ENCODE results near the gene LGALS7.

The LGALS7 gene

DNA sequence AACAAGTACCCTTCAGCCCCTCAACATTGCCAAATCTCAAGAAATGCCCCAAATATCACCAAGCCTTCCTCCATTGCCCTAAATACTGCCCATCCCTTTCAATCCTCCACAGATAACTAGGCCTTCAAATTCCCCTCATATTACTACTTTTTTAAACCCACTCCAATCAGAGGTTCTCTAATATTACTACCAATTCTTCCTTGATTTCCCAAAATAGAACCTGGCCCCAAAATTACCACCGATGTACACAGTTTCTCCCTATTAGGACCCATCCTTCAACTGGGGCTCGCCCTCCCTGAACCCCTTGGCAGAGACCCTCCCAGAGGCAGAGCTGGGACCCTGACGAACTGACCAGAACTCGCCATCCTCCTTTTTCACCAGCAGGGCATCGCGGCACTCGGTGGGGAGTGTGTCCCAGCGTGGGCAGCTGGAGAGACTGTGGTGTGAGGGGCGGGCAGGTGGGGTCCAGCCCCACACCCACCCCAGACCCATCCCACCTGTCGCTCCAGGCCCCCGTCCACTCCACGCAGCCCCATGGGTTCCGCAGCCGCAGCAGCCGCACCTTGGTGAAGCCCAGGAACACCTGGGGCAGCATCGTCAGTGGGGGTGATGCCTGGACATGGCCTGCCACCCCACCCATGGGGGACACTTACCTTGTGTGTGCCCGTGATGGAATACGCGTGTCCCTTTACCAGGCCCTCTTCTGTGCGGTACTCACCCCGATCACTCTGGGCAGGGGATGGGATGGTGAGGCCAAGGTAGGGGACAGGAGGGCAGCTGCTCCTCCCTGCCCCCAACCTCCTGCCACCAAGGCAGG lies 35.2 kb downstream of the LGALS7 start:
- DNase-seq = no peak

DNA sequence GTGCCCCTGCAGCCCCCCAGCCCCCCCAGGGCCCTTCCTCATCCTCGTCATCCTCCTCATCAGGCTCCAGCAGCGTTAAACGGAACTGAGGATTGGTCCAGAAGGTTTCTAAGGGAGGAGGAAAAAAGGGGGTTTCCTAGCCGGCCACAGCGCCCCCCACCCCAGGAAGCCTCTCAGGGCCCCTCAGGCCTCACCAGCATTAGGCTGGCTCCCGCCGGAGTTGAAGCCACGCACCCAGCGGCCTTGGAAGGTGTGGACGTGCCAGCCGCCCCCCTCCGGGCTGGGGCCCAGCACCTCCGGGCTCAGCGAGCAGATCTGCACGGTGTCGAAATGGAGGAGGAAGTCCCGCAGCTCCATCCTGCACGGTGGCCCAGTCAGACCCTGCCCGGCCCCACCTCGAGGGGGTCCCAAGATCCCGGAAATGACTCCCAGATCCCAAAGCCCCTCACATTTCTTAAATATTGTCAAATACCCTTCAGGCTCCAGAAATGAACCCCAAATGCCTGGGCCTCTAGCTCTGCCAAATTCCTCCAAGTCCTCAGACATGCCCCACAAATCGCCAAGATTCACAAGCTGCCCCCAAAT lies 35.9 kb downstream of the LGALS7 start:
- no peak for DNase-seq

DNA sequence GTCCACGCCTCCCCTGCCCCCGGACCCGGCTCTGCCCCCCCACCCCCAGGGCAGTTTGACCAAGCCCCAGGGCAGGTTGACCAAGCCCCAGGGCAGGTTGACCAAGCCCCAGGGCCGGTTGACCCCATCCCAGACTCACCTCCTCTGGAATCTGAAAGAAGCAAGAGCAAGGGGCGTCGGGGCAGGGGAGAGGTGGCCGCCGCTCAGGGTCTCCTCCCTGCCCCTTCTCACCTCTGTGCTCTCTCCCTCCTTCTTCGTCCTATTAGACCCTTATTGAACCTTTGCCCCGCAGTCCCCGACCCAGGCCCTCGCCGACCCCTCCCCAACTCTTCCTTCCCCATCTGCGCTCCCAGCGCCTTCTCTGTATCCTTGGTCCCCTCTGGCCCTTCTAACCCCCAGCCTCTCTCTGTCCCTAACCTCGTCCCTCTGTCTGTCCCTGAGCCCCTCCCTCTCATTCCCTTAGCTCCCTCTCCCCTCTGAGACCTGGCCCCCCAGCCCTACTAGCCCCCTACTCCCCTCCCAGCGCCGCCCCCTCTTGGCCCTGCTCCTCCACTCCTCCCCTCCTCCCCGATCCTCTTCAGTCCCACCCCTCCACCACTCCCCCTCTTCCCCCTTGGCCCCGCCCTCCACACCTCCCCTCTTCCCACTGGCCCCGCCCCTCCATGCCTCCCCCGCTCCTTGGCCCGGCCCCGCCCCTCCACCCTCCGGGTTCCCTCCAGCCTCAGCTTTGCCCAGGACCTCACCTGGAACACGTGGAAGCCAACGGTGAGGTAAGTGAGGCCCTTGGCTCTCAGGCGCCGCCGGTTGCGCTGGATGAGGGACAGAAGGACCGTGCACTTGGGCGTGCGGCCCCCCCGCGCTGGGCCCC lies 36.7 kb downstream of the LGALS7 start:
- DNase-seq = peak; percentile 66

DNA sequence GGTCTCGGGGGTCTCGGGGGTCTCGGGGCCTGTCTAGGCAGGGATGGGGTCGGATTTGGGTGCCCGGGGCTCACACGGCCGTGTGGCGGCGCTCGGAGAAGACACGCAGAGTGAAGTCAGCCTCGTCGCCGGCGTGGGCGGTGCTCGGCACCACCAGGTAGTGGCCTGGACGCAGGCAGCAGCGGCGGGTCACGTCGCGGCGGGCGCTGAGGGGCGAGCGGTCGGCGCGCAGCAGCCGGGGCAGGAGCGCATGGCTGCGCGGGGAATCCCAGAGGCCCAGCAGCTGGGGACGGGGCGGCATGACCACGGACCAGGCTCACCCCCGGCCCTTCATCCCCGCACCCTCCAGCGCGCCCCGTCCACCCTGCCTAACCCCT lies 37.3 kb downstream of the LGALS7 start:
- peak; percentile 69 for DNase-seq

DNA sequence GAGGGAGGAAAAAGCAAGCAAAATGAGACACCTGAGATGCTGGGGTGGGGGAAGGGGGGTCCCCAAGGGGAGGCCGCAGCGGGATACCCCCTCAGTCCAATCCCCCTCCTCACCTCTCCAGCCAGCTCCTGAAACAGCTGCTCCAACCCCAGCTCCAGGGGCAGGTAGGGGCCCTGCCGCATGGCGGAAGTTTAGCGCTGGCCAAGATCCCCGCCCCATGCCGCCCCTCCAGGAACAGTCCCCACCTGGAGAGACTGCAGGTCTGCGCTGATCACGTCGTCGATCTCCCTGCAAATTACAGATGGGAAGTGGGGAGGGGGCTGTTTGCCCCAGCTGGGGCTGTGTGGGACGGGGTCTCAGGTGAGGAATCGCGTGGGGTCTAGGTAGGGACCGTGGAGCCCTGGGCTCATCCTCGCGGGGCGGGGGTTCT lies 38.0 kb downstream of the LGALS7 start:
- peak; percentile 62 for DNase-seq

DNA sequence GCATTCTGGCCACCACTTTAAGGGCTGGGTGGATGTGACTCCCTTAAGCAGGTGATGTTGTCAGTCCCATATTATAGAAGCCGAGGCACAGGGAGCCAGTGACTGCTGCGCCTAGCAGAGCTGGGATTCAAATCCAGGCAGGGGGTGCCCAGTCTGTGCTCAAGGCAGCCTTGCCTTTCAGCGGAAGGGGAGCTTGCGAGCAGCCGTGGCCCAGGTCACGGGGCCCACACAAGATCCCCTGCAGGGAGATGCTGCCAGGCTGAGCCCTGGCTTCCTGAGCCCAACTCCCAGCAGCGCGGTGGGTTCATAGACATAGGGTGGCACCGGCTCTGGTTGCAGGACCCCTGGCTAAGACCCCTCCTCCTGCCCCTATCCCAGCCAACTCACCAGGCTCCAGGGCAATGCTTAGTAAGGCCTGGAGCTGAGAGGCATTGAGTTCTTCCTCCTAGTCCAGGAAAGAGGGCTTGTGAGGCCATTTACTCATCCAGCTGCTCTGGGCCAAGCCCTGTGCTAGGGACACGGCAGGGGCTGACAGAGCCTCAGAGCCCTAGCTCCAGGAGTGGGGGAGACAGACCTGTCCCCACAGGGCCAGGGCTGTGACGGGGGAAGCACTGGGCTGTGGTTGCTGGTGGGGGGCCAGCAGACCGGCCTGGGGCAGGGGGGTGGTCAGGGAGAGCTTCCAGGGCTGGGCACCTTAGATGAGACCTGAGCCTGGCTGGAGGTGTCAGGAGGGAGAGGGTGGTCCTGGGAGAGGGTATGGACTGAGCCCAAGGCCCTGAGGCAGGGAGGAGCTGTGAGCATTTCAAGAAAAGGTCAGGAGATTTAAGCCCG lies 38.7 kb downstream of the LGALS7 start:
- DNase-seq = peak; percentile 52

DNA sequence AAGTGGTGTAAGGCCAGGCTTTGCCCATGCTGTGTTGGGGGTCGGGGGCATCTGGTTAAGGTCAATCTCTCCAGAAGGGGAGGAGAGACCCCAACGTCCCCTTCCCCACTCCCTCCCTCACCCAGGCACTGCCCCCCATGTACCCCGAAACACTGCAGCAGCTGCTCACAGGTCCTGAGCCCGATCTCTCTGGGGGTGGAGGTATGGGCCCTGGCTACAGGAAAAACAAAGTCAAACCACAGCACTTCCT lies 39.2 kb downstream of the LGALS7 start:
- no peak for DNase-seq

DNA sequence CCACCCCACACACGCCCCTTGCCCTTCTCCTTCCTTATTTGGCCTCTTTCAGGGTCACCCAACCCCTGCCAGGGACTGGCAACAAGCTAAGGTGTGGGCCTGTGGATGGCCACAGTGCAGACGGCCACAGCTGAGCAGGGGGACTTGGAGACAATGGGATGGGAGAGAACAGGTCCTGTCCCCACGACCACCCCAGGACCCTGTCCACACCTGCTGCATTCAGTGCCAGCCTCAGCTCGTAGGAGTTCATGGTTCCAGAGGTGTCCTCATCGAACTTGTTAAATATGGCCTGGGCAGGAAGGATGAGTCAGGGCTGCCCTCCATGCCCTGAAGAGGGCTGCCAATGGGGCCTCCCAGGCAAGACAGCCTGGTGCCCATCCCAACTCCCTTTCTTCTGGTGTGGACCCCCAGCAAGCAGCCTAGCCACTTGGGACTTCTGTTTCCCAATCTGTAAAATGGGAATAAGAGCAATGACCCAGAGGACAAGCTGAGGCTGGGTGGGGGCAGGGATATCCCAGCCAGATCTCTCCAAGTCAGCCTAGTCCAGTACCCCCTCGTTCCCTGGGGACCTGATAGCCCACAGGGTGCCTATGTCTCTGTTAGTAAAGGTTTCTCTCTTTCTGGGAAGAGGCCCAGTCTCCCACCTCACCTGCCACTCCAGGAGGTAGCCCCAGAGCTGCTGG lies 39.7 kb downstream of the LGALS7 start:
- peak; percentile 28 for DNase-seq

DNA sequence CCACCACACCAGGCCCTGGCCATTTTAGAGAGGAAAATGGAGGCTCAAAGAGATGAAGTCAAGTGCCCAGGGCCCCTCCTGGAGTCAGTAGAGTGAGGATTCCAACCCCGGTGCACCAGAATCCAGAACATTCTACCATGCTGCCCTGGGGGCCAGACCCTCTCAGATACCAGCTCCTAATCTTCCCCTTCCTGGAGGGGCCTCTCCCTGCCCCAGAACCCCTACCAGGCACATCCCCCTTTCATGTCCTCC lies 40.1 kb downstream of the LGALS7 start:
- no peak for DNase-seq

DNA sequence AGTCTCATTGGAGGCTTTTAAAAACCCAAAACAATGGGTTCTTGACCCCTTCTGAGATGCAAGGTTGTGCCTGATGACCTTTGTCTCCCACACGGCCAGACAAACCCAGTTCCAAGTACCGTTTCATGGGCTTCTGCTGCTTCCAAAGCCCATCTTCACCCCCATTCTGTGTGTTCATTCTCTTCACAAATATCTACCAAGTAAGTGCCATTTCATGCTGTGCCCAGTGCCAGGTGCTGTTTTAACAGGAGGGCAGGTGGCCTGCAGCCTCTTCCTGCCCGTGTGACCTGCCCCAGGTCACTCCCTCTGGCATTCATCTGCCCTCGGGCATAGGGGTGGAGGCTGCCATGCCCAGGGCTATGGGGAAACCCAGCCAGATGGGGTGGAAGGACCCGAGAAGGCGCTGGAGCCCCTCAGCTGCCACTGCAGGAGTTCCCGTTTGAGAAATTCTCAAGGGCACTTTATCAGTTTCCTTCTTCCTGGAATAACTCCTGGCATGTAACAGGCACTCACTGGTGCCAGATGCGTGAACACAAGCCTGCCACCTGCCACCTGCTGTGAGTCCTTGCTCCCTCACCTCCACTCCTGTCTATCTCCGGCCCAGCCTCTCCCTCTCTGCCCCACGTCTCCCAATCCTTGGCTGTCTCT lies 41.5 kb downstream of the LGALS7 start:
- no peak for DNase-seq

DNA sequence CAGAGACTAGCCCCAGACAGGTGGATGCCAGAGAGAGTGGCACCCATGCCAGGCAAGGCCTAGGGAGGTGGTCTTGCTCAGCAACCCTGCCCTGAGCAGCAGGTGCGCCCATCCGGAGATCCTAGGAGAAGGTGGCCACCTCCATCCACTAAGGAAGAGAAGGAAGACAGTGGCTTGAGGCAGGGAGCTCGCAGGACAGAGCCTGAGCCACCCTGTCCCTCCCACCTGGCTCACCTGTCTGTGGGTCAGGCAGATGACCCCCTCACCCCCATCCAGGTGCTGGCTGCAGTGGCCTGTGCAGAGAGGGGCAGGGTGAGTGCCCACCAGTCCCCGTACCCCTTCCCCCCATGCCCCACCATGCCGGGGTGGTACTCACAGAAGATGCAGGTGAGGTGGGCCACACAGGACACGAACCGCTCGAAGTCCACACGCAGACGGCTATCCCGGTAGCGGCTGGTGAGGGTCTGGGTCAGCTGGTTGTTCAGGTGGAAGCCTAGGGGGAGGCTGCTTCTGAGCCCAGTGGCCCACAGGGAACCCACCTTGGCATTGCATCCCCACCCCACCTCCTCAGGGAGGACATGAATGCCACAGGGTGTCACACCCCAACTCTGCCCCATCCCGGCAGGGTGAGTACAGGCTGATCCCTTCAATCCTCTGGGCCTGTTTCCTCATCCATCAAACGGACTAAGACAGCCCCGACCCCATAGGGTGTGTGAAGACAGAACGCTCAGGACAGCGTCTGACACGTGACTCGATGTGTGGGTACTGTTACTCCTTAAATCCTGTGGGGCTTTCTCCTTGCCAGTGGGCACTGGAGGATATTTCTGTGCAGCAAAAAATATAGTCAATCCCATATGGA lies 42.4 kb downstream of the LGALS7 start:
- DNase-seq = no peak

DNA sequence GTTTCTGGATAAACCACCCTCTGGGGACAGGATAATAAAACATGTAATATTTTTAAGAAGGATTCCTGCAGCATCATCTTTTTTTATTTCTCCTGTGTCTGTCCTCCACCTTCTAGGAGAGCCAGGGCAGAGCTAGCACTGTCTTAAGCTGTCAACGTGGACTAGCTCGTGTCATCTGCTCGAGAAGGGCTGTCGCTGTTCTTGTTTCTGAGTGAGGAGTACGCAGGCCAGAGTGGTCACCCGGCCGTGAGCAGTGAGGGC lies 42.9 kb downstream of the LGALS7 start:
- DNase-seq = no peak

DNA sequence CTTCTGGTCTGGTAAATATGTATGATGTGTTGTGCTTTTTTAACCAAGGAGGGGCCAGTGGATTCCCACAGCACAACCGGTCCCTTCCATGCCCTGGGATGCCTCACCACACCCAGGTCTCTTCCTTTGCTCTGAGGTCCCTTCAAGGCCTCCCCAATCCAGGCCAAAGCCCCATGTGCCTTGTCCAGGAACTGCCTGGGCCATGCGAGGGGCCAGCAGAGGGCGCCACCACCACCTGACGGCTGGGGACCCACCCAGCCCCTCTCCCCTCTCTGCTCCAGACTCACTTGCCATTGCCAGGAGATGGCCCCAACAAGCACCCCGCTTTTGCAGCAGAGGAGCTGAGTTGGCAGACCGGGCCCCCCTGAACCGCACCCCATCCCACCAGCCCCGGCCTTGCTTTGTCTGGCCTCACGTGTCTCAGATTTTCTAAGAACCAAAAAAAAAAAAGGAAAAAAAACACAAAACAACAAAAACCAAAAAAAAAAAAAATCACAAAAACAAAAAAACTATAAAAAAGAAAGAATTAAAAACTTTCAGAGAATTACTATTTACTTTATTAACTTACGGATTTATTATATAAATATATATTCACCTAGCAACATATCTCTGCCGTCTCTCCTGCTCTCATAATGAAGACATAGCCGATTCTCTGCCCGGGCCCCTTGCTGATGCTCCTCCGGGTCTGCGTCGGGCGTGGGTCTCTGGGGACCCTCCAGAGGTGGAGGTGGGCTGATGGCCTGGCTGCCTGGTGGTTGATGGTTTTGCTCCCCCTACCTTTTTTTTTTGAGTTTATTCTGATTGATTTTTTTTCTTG lies 43.5 kb downstream of the LGALS7 start:
- peak; percentile 82 for DNase-seq

DNA sequence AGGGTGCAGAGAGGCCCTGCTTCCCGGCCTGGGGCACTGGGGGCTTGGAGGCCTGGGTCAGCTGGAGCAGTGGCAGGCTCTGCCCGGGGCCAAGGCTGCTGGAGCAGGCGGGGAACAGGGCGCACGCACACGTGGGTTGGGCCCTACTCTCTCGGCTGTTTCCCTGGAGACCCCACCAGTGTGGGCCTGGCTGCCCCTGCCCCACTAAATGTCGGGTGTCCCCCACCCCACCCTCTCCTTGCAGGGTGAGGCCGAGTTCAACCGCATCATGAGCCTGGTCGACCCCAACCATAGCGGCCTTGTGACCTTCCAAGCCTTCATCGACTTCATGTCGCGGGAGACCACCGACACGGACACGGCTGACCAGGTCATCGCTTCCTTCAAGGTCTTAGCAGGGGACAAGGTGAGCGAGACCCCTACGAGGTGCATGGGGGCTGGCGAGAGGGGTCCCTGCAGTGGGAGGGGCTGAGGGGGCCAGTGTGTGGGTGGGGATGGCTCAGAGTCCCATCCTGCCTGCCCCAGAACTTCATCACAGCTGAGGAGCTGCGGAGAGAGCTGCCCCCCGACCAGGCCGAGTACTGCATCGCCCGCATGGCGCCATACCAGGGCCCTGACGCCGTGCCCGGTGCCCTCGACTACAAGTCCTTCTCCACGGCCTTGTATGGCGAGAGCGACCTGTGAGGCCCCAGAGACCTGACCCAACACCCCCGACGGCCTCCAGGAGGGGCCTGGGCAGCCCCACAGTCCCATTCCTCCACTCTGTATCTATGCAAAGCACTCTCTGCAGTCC lies 44.4 kb downstream of the LGALS7 start:
- no peak for DNase-seq

DNA sequence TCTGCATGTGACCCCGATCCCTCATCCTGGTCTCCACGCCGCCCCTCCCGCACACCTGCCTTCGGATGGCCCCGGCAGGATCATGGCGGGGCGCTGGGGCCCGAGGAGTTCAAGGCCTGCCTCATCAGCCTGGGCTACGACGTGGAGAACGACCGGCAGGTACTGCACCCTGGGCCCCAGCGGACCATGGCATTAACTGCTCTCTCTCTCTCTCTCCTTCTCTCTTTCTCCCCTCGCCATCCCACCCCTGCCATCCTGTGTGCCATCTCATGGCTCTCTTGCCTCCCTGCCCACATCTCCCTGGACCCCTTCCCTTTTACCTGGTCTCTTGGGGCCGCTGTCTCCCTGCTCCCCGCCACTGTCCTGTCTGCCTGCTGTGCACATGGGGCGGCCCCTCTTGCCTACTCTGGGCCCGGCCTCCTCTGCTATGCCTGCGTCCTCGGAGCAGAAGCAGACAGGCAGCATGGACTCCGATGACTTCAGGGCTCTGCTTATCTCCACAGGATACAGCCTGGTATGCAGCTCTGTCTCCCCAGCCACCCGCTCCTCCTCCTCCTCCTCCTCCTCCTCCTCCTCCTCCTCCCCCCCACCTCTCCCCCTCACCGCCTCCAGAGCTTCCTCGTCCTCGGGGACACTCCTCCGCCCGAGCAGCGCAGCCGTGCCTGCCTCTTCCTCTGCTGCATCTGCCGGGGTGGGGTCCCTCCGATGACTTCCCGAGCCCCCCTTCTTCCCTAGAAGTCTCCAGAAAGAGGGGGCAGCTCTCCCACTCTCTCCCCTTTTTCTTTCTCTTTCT lies 45.3 kb downstream of the LGALS7 start:
- DNase-seq = no peak

DNA sequence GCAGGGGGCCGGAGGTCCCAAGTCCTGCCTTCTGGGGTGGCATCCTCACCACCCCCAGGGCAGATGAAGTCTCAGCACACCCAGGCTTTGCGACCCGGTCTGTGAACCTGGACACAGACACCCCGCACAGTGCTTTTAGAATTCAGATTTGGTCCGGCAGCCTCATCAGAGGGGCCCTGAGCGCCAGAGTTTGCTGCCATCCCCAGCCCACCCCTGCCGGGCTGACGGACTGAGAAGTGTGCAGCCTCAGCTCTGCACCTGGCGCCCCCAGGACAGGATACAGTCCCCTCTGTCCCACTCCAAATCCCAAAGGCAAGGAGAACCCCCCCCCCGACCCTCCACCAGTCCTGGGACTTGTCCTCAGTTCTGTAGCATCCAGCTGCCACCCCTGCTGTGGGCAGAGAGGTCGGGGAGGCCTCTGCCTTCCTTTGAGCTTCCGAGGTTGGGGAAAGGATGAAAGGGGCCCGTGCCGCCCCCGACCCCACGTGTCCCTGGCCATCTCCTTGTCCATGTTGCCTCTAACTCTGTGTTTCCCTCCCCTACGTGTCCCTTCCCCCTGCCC lies 45.9 kb downstream of the LGALS7 start:
- DNase-seq = no peak

DNA sequence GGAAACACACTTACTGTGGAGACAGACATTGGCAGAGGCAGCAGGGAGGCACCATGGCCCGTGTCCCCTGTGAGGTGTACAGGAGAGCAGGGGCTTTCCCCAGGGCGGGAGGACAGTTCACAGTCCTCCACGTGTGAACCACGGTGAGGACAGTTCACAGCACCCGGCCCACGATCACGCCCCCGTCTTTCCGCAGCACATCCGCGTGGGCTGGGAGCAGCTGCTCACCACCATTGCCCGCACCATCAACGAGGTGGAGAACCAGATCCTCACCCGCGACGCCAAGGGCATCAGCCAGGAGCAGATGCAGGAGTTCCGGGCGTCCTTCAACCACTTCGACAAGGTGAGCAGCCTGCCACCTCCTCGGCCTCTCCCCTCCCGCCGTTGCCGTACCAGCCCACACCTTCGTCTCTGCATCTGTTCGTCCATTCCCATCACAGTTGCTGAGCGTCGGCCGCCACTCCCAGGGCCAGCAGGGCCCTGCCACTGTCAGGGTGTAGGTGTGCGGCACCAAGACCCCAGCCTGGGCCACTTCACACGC lies 46.5 kb downstream of the LGALS7 start:
- no peak for DNase-seq

DNA sequence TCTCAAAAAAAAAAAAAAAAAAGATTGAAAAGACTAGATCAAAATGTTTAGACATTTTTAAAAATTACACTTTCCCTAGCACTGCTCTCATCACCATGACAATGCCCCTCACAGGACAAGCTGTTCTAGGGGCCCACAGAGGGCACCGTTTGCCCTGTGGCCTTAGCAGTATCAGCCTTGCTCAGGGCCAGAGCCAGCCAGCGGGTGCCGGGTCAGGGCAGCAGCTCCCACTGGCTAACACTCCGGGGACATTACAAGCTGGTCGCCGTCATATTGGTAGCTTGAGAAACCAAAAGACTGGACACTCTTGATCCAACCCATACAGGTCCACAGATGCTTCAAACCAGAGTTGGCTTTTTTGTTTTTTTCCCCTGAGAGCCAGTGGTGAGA lies 47.0 kb downstream of the LGALS7 start:
- no peak for DNase-seq

Measured in activated T-cell treated with anti-CD3 and anti-CD28 coated beads, Interleukin-2, amount 50 U/mL, for 1 hour (primary cell).